NCI-H1694 treated with DMSO at 0.1 percent for 48 hours (cell line): ENCODE measurements around the gene RADIL.
A peak's percentile ranks its signal among the peaks of the same experiment; 100 is the strongest.

ENCODE experiments used
- DNase-seq: peaks from one replicate; lab custom pipeline; 2025; lab: John Stamatoyannopoulos, UW

The RADIL gene

DNA sequence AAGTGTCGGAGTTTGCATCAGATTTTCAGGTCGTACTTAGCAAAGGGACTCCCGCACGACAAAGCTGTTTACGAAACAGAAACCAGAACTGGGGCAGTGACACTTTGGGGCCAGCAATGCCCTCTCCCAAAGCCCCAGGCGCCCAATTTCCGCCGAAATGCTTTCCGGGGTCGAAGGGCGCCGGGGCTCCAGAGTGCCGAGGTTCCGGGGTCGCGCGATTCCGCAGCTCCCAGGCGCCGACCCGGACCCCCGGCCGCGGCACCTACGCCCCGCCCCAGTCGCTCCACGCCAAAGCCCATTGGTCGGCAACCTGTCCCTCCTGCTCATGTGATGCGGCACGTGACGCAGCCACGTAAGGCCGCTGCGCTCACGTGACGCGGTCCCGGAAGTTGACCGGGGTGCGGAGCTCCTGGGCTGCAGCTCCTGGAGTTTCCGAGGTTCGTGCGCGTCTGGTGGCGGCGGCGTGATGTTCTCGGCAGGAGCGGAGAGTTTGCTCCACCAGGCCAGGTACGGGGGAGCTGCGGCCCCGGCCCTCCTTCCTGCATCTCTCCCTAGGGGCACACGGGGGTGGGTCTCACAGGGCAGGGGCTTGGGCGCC, 108.2 kb downstream of the RADIL start, which contains the start of gene AP5Z1:
TSS of gene AP5Z1 (plus strand) at position 374 of the 598 bp plus-strand sequence. CDS start at position 467, 93 bp downstream.
- DNase-seq: peak; percentile 87

DNA sequence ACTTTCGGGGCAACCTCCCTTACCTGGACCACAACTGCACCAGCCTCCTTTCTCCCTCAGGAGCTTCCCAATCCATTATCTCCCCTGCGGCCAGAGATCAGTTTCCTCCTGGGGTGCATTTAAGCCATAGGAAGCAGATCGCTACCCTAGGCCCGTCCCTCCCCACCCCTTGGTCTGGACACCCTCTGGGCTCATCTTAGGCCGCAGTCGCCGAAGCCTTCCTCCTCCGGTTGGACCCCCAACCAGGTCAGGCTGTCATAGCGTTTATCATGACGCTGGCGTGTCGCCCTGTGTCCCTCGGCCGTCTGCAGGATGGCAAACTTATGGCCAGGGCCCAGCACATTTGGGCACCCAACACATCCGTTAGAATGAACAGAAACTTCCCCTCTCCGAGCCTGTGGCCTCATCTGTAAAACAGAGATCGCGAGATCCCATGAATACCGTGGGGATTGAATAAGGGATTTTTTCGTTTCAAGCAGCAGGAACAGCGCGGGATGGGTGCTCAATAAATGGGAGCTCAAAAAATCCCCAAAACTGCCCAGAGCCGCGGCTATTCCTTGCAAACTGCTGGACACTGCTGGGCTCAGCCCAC, 108.8 kb downstream of the RADIL start:
- no peak for DNase-seq

DNA sequence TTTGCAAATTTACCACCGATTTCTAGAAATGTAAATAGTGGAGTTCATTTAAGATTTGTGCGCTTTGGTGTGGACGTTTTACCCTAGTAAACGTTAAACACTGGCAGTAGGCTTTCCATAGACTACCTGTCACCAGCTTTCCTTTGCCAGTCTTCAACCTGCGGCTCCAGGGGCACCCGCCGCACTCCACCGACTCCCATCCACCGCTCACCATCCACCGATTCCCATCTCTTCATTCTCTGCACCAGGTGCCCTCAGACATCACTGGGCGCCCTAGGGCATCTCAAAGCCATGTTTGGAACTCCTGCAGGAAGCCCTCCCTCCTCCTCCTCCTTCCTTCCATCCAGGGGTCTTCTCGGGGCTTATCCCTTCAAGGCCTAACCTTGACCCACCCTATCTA, 109.5 kb downstream of the RADIL start:
- DNase-seq: no peak

DNA sequence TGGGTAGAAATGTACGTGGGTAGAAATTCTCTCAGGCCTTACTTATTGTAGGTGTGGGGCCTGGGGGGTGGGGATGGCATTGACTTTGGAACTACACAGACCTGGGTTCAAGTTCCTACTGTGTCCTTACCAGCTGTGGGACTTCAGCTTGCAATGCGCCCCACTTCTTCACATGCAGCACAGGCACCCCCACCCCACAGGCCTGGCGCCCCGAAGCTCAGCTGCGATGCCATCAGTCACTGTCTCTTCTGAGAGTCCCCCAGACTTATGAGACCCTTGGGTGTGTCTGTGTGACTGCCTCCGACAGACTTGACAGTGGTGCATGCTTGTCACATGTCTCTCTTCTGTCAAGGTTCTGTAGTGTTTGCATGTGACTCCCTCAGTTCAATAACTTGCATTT, 111.2 kb downstream of the RADIL start:
- DNase-seq: no peak

DNA sequence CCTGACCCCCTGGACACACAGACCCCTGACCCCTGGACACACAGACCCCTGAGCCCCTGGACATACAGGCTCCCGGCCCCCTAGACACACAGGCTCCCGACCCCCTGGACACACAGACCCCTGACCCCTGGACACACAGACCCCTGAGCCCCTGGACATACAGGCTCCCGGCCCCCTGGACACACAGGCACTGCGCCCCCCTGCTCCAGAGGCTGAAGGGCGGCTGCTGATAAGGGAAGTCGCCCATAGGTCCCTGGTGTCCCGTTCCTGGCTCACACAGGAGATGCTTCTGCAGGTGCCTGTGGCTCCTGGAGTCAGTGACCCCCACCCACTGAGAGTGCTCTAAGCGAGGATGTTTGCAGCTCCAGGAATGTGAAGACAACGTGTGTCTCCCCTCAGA, 111.8 kb downstream of the RADIL start:
- DNase-seq: no peak

GRCh38 chr7:4770886-4771285, 112.6 kb downstream of the RADIL start:
- DNase-seq: no peak

GRCh38 chr7:4769761-4770160, 113.8 kb downstream of the RADIL start:
- DNase-seq: no peak

DNA sequence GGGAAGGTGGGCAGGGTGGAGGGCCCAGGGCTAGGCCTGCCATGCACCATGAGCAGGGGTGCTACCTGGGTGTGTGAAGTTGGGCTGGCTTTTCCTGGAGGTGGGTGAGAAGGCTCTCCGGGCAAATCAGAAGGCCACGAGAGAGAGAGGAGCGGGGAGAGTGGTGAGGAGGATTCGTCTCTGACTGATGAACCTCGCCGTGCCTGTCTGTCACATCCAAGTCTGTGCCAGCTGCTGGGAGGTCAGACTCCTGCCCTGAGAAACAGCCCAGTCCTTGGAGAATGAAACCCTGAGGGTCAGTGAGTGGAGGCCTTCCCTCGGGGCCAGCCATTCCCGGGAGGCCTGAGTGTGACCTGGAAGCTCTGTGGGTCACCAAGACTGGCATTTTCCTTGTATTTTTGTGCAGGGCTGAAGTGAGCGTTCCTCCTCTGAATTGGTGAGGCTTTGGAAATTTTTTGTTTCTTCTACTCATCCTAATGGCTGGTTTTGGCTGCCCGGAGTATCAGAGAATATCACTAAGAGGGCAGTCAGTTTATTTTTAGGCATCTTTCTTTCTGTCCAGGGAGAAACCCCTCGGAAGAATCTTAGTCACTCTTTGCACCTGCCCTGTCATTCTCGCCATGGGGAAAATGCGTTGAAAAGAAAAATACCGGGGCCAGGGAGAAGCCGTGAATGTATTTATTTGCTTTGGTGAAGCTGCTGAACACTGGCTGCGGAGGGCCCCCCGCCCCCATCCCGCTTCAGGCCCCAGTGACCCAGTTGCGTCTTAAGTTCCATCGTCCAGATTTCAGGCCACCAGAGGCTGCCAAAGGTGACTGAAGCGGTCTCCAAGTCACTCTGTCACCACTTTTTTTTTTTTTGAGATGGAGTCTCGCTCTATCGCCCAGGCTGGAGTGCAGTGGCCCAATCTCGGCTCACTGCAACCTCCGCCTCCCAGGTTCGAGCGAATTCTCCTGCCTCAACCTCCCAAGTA, 114.6 kb downstream of the RADIL start:
- no peak for DNase-seq

DNA sequence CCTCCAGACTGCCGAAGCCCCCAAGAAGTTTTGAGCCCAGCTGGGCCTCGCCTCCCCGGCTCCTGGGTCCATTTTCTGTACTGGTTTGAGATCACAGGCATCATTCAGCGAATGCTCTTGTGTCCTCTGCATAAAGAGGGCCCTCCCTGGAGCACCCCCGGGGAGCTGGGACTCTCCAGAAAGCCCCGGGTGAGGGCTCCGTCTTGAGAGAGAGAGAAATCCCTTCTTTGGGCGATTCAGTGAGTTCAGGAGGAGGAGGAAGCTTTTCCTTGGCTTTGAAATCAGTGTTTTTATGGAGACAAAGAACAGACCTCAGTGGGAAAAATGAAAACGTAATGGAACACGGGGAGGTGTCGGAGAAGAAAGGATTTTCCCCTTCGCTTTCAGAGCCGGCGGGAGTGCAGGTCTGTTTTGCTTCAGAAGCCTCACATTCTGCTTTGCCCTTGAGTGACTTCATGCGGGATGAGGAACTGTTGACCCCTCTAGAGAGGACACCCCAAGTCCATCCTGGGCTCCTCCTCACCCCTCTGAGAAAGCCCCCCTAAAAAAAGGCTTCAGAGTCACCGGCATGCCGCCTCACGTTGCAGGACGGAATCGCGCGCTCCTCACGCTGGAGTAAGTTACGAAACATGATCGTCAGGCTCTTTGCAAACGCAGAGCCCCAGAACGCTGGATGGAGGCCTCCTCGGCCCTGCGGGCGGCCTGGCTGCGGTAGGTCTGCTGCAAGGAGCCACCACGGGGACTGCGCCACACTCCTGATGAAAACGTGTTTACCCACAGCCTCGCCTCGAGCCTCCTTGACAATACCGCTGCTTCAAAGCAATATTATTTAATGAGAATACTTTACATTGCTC, 116.6 kb downstream of the RADIL start:
- DNase-seq: no peak

- no peak for DNase-seq
Measured at GRCh38 chr7:4765776-4766490, 117.6 kb downstream of the RADIL start.

GRCh38 chr7:4764402-4765007, 119.0 kb downstream of the RADIL start:
- no peak for DNase-seq

DNA sequence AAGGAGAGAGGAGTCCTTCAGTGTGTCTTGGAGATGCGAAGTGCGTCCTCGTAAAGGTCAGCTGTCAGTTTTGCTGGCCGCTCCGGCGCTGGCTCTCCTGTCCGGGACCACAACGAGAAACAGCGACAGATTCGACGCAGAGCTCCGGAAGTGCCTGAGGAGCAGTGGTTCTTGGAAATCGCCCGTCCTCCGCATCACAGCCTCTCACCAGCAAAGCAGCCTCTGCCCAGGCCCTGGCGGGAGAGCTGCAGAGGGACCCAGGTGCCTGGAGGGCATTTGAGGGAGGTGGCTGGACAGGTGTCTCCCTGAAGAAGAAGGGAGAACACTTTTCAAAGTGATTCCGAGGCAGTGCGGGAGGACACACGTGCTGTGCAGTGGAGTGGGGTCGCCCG, 119.7 kb downstream of the RADIL start:
- DNase-seq: no peak

- DNase-seq: no peak
Measured at GRCh38 chr7:4763091-4763793, 120.3 kb downstream of the RADIL start.

- no peak for DNase-seq
Measured at GRCh38 chr7:4762121-4763055, 121.1 kb downstream of the RADIL start.

DNA sequence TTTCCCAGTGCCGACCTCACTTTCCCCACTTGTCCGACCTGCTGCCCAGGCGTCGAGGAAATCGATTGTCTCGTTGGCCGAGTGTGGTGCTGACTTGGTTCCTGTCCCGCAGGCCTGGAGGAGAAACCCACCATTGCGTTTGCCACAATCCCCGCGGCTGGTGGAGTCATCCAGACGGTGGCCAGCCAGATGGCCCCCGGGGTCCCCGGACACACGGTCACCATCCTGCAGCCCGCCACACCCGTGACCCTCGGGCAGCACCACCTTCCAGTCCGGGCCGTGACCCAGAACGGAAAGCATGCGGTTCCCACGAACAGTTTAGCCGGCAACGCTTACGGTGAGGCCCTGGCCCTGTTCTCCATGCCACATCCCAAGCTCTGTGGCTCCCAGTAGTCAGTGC, 122.6 kb downstream of the RADIL start:
- DNase-seq: no peak

- no peak for DNase-seq
Measured at GRCh38 chr7:4759211-4759610, 124.3 kb downstream of the RADIL start.

DNA sequence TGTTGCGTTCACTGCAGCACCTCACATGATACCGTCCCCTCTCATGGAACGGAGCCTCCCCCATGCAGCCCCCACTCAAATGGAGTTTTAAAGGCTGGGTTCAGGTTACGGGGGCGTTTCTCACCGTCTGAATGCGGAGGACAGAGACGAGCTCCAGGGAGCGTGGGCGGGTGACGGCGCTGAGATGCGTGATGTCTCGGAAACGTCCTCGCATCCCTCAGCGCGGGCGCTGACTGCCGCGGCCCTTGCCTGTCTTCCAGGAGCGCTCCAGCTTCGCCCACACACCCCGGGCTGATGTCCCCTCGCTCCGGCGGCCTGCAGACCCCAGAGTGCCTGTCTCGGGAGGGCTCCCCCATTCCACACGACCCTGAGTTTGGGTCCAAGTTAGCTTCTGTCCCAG, 124.7 kb downstream of the RADIL start:
- DNase-seq: no peak

GRCh38 chr7:4758111-4758510, 125.4 kb downstream of the RADIL start:
- no peak for DNase-seq

DNA sequence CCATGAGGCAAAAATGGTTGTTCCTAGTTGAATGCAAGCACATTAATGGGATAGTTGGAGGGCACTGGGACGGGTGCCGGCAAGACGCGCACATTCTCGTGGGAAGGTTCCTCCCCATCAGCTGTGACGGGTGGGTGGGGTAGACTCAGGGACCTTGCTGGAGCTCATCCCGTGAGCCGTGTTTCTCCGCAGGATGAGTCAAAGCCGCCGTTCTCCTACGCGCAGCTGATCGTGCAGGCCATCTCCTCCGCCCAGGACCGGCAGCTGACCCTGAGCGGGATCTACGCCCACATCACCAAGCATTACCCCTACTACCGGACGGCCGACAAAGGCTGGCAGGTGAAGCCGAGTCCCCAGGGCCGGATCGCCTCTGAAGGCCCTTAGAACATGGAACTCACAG, 128.5 kb downstream of the RADIL start:
- DNase-seq: no peak
